ENCODE data around the gene REG1A.

Gene REG1A

DNA sequence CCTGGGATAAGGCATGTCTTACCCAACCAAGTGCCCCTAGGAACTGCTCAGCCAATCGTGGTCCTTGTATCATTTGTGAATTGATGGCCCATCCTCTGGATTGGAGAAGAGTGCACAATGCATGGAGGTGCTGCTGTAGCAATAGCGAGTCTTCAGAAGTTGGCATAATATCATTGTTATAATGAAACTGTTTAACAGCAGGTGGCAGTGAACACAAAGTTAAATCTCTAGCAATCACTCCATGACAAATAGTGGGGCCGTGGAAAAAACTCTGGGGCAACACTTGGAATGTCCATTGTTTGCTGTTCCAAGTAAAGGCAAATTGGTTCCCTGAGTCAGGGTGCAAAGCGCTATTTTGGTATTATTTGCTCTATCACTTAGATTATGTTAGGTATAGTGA, 11.4 kb downstream of the REG1A start:
- in situ Hi-C loops (cut with HindIII; ENCODE audit: low sequenced_read_pairs) = no loop called here
- TF ChIP-seq, protein P1, sequence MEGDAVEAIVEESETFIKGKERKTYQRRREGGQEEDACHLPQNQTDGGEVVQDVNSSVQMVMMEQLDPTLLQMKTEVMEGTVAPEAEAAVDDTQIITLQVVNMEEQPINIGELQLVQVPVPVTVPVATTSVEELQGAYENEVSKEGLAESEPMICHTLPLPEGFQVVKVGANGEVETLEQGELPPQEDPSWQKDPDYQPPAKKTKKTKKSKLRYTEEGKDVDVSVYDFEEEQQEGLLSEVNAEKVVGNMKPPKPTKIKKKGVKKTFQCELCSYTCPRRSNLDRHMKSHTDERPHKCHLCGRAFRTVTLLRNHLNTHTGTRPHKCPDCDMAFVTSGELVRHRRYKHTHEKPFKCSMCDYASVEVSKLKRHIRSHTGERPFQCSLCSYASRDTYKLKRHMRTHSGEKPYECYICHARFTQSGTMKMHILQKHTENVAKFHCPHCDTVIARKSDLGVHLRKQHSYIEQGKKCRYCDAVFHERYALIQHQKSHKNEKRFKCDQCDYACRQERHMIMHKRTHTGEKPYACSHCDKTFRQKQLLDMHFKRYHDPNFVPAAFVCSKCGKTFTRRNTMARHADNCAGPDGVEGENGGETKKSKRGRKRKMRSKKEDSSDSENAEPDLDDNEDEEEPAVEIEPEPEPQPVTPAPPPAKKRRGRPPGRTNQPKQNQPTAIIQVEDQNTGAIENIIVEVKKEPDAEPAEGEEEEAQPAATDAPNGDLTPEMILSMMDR (IDR thresholded peaks at IDR 0.05; ENCODE audit: low read depth, low read length, missing control alignments) = no peak
- no peak overlapping the region for H3K4me3 ChIP-seq (ENCODE audit: low read depth, low read length)
- no peak for DNase-seq (ENCODE audit: low read depth)

DNA sequence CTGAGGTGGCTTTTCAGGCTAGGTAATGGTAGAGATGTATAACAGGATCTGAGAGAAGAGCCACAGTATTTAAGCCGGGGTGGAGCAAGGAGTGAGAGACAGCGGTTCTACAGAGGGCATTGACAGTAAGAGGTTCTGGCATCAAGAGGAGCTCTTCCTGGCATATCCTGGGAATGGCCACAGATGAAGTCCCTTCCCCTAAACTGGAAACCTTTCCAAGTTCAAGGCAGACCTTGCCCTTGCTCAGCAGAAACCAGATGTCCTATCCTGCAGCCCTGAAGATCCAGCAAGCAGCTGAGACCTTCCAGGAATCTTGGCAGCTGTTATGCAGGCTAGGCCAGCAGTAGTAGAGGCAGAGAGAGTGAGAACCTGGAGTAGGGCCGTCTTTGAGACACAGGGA, 18.1 kb downstream of the REG1A start:
- in situ Hi-C loops (cut with HindIII; ENCODE audit: low sequenced_read_pairs) = no loop called here
- TF ChIP-seq, protein P1 (IDR thresholded peaks at IDR 0.05; ENCODE audit: low read depth, low read length, missing control alignments) = no peak
- H3K4me3 ChIP-seq (ENCODE audit: low read depth, low read length) = no peak overlapping the region
- no peak for DNase-seq (ENCODE audit: low read depth)

DNA sequence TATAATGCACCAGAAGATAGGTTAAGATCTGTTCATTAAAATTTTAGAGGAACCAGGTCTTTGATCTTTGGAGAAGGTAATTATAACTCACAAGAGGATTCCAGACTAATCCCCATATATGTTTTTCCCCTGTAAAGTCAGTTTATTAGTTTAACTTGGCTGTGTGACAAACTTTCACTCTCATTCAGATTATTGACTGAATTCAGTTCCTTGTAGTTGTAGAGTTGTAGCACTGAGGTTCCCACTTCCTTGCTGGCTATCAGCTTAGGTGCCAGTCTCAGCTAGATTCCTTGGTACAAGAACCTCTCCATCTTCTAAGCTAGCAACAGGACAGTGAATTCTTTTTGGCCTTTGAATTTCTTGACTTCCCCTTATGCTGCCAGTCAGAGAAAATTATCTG, 19.1 kb downstream of the REG1A start:
- TF ChIP-seq, protein P1 (IDR thresholded peaks at IDR 0.05; ENCODE audit: low read depth, low read length, missing control alignments) = no peak
- H3K4me3 ChIP-seq (ENCODE audit: low read depth, low read length) = no peak overlapping the region
- DNase-seq (ENCODE audit: low read depth) = no peak
- in situ Hi-C loops (cut with HindIII; ENCODE audit: low sequenced_read_pairs) = no loop called here

DNA sequence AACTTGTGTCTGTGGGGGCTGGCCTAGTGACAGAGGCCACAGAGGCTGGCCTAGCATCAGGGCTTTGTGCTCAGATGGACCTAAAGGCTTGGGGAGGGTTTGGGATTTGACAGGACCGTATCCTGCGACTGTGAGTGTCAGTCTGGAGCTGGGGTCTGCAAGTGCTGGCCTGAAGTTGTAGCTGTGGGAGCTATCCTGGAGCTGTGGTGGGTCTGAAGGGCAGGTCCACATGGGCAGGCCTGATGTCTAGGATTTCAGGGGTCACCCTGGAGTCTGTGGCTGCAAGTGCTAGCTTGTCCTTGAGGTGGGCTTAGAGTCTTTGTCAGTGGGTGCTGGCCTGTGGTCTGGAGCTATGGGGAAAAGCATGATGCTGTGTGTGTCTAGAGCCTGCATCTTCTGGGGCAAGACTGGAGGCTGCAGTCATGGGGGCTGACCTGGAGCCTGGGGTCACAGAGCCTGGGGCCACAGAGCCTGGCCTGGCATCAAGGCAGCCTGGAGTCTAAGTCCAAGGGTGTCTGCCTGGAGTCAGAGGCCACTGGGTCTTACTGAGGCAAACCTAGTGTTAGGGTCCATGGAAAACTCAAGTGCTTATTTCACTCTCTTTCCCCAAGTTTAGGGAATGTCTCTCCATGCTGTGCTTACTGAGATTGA, 35.7 kb downstream of the REG1A start:
- no peak for DNase-seq (ENCODE audit: low read depth)
- no peak overlapping the region for H3K4me3 ChIP-seq (ENCODE audit: low read depth, low read length)
- in situ Hi-C loops (cut with HindIII; ENCODE audit: low sequenced_read_pairs) = no loop called here
- TF ChIP-seq, protein P1 (IDR thresholded peaks at IDR 0.05; ENCODE audit: low read depth, low read length, missing control alignments) = no peak

DNA sequence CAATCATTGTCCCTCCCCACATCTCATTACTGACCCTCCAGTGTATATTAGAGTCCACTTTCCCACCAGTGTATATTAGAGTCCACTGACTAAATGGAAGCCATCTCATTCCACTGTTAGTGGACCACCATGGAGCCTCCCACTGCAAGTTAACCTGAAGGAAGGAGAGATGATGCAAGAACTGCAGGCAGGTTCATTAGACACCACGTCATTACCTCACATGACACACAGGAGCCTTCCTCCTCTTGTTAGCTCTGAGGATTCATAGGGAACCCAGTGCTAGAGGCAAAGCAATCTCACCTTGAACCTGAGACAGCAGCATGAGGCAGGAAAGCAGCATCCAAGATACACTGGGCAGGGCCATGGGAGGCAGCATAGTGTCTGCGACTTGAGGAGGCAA, 38.7 kb downstream of the REG1A start:
- TF ChIP-seq, protein P1 (IDR thresholded peaks at IDR 0.05; ENCODE audit: low read depth, low read length, missing control alignments) = no peak
- no peak for DNase-seq (ENCODE audit: low read depth)
- in situ Hi-C loops (cut with HindIII; ENCODE audit: low sequenced_read_pairs) = no loop called here
- H3K4me3 ChIP-seq (ENCODE audit: low read depth, low read length) = no peak overlapping the region

DNA sequence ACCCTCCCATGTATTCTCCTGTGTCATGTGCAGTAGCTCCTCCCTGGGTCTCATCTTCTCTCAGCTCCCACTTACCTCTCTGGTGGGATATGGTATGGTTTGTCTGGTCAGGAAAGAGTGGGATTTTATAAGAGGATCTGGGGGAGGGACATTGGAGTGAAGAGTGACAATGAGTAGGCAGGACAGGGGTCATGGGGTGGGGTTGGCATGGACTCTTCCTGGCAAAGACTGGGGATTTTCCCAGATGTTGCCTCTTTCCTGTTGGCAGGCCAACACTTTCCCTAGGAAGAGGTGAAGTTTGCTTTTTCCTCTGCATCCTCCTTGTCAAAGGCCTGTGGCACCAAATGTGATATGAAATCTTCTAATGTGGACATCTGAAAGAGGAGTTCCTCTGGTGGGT, 39.4 kb downstream of the REG1A start, which contains the start of gene REG3A:
REG3A (minus strand) TSS at position 101 of the 400 bp plus-strand sequence. CDS start 348 bp downstream, outside the sequence.
- no peak within 1 kb of the TSS for H3K4me3 ChIP-seq (ENCODE audit: low read depth, low read length)
- TF ChIP-seq, protein P1 (IDR thresholded peaks at IDR 0.05; ENCODE audit: low read depth, low read length, missing control alignments) = no peak
- in situ Hi-C loops (cut with HindIII; ENCODE audit: low sequenced_read_pairs) = no loop called here
- DNase-seq (ENCODE audit: low read depth) = no peak

All from astrocyte of the cerebellum (primary cell).